C1 segment of cervical spinal cord (tissue), 14 donors: ENCODE data around the gene MIPOL1.
"Not testable (repeated sequence)": the region's sequence is repeated elsewhere in the genome, so short reads cannot be mapped to it uniquely, and the experiment has no call there.

Experiments used
- DNase-seq, 14 donors: peaks; one replicate each; lab custom pipeline; 2025; lab: John Stamatoyannopoulos, UW

The MIPOL1 gene

DNA sequence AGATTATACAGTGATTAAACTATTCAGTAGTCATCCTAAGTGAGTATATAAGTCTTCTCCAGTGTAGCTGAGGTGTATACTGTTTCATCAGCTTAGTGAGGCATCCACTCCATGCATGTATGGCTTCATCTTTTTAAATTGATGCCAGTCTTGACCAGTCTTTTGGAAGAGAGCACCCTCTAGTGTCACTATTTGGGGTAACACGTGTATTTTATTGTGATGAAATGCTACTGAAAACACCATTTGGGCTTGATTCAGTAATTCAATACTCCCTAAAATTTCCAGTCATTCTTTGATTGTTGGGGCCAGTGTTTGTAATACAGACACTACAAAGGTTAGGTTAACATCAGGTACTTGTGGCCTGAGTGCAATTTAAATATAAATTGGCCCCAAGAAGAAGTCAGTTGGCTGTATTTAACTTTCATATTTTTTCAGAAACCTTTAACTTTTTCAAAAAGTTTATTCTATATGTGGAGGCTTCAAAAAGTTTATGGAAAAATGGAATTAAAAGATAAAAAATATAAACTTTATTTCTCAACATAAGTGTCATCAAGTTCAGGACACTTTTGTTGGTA lies 35.3 kb downstream of the MIPOL1 start:
- DNase-seq: no peak

DNA sequence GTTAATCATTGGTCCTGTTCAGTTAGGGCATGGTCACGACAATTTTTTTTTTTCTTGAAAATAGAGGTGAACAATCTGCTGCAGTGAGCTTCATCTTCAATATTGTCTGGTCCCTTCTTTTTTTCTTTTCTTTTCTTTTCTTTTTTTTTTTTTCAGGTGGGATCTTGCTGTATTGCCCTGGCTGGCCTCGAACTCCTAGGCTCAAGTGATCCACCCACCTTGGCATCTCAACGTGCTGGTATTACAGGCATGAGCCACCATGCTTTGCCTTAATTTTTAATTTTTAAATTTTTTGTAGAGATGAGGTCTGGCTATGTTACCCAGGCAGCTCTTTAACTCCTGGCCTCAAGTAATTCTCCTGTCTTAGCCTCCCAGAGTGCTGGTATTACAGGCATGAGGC lies 36.5 kb downstream of the MIPOL1 start:
- no peak for DNase-seq

DNA sequence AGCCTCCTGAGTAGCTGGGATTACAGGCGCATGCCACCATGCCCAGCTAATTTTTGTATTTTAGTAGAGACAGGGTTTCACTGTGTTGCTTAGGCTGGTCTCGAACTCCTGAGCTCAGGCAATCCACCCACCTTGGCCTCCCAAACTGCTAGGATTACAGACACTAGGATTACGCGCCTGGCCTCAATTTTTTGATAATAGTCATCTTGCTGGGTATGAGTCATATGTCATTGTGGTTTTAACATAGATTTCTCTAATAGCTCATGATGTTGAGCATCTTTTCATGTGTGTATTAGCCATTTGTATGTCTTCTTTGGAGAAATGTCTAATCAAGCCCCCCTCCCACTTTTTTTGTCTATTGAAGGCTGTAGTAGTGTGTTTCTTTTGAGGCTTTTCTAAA lies 38.3 kb downstream of the MIPOL1 start:
- DNase-seq: not testable (repeated sequence)

DNA sequence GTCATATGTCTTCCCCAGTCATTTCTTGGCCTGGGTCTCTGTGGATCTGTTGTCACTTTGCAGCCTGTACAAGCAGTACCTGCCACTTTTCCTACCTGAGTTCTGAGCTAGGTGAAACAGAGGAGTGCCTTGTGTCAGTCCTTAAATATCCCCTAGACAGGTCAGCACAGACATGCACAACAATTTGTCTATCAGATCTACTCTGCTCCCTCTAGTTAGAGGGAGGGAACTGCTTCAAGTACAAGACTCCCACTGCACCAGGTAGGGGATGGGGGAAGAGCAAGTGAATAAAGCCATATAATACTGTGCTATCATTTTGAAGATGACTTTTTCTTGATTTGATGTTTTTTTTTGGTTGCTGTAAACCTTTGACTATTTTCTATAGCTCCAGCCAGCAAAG lies 39.4 kb downstream of the MIPOL1 start:
- DNase-seq: no peak

DNA sequence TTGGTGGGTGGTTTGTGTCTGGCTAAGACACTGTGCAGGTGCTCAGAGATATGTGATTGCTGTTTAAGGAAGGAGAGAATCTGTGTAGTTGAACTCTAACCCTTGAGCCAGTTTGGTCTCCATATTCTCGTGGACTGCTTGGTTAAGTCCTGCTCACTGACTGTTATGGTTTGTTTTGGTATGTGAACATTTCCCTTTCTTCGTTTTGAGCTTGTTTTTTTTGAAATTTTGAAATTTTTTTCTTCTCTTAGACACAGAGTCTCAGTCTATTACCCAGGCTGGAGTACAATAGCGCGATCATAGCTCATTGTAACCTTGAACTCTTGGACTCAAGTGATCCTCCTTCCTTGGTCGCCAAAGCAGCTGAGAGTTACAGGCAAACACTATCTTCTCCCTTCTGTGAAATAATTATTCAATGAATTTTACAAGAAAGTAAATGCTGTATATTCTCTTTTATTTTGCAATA lies 40.0 kb downstream of the MIPOL1 start:
- DNase-seq: no peak

DNA sequence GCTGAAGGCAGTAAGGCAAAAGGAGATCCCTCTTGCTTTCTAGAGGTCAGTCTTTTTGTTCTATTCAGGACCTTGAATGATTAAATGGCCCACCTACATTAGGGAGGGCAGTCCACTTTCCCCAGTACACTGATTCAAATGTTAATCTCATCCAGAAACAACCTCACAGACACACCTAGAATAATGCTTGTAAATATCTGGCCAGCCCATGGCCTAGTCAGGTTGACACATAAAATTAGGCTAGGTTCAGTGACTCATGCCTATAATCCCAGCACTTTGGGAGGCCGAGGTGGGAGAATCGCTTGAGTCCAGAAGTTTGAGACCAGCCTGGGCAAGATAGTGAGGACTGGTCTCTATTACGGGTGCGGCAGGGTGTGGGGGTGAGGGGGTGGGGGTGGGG lies 43.5 kb downstream of the MIPOL1 start:
- DNase-seq: no peak

DNA sequence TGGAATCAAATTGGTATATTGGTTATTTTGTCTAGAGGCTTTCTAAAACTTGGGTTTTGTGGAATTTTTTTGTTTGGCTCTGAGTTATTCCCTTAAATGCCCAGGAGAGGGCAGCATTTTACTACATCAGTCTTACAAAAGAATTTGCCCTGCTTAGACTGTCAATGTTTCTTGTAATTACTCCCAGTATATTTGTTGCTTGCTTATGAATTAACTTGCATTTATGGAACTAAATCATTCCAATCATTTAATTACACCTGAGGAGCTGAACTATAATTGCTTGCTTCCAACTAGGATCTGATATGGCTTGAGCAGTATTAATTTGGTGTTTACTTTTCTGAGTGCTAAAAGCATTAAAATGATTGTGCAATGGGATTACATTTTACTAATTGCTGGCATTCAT lies 48.7 kb downstream of the MIPOL1 start:
- no peak for DNase-seq

DNA sequence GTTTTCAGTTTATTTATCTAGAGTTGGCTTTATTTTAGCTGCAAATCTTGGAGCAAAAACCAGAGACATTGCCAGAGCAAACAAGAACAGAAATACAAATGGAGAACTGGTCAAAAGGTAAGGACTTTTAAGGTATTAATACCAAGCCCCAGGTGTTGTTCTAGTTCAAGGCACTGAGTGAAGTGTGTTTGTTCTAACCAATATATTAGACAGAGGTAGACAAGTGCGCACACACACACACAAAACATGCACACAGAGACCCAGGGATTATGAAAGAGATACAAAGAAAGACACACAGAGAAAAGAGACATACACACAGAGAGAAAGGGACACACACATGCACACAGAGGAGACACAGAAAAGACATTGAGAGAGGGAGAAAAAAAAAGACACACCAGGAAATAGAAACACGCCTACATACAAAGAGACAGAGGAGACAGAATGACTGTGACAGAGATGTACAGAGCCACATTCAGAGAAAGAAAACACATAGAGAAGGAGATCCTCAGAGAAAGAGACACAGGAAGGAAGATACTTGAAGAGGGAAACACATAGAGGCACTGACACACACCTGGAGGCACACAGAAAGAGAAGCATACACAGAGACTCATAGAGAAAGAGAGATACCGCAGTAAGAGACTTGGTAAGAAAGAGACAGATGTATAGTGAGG lies 50.2 kb downstream of the MIPOL1 start:
- no peak for DNase-seq

DNA sequence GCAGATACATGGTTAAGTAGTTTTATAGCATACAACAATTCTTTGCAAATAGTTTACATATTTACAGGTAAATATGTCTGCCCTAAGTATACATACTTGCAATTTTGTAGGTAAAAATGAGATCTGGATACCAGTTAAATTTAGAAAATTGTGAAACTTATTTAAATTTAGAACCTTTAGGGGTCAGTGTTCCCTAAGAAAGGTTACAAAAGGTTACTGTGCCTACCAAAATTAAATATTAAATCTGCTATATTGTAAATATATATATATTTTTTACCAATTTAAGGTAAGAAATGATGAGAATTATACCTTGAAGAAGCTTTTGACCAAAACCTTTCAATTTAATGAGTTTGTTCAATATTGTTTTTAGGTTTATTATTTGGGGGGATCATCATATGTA lies 54.0 kb downstream of the MIPOL1 start:
- DNase-seq: no peak

DNA sequence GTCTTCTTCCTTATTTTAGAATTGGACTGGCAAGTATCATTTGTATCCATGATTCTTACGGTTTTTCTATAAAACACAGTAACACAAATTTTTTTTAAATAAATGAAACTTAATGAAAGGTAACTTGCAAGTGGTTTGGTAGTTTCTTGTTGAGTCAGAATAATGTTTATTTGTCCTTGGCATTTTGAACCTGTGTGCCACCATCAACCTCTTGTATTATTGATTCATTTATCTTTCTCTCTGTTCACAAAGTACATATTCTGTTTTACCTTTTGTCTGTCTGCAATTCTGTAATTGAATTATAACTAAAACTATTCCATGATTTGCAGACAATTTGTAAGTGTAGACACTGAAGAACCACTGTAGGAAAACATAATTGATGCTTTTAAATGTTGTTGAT lies 54.7 kb downstream of the MIPOL1 start:
- DNase-seq: no peak

DNA sequence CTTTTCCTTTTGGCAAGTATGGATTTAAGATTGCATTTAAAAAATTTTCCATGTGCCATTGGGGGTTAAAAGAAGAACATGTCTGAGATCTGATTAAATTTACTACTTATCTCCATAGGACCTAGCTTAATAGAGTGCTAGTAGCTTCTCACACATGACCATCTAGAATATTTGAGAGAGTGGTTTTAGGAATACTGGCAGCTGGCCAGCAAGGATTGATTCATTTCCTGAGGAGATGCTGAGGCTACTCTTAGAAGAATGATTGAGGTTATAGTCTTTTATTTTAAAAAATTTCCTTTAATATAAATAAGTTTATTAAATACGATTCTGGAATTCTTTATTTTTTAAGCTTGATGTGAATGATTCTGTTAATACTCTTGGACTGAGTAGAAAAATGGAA lies 56.2 kb downstream of the MIPOL1 start:
- DNase-seq: no peak

DNA sequence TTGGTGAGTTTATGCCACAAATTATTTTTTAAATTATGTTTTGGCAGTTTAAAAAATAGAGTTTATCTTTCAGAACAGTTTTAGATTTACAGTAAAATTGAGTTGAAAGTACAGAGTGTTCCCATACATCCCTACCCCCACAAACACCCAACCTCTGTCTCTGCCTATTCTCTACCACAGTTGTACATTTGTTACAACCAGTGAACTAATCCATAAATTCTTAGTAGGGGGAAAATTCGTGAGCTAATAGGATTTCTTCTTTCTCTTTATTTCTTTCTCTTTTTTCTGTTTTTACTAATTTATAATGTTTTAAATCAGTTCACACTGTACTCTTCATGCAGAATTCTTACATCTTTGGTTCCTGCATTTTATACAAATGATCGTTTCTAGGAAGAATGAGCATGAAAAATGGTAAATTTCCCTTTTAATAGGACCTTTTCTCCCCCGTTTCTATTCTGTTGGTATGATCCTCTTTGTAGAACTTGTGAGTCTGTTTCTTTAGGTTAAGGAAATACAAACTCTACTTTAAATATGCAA lies 56.7 kb downstream of the MIPOL1 start:
- no peak for DNase-seq

DNA sequence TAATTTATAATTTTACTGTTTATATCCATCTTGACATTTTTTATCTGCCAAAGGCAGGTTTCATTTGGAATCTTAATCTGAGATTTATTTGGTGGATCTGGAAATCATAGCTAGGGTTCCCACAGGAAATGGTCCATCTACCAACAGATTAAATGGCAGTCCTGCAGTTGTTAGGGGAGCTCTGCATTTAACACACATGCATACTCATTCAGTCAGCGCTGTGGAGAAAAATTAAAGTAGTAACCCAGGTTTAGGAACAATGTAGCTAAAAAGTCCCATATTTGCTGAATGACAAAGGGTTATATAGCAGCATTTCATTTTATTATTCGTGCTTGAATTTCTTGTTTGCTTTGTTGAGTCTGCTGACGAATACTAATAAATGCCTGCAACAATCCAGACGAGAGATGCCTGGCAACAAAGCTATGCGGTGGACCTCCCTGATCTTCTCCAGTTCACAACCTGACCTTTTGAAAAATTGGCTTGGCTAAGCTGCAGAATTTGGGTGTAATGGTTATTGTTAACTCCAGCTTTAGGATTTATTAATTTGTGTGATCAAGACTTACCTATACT lies 59.8 kb downstream of the MIPOL1 start:
- no peak for DNase-seq

DNA sequence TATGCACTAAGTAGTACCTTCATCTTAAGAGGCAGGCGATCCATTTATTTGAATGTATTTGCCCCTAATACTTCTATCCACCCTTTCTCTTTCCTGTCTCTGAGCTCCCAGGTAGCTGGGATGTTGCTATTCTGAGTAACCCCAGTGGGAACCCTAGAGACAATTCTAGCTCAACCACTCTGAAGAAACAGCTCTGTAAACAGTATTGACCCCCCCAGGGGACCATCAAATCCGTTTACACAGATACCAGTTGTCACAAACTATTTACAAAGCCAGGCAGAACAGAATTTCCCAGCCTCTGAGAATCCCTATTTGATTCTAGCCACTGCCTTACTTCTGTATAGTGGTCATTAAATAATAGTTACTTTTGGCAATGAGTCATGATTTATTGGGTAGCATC lies 64.9 kb downstream of the MIPOL1 start:
- DNase-seq: no peak

DNA sequence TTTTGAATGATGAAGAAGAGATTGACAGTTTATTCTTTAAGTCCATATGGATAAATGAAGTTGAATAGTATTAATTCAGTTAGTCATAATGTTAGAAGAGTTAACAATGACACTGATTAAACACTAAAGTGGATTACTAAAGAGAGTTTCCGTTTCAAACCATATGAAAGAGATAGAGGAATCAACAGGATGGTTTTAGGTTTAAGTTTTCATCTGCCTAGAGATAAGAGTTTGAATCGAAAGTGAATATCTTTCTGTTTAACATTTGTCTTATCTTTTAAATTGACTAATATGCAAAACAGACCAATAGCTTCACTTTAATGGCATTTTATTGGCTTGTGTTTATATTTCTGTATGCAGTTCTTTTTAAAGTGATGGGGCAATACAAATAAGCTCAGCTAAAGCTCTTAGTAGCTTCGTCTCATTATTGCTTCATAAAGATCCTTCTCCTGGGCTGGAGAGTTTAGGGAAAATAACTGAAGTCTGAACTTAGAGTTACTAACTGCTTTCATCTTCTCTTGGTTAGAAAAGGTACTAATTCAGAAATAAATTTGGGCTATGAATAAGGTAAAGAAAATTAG lies 66.0 kb downstream of the MIPOL1 start:
- DNase-seq: no peak

DNA sequence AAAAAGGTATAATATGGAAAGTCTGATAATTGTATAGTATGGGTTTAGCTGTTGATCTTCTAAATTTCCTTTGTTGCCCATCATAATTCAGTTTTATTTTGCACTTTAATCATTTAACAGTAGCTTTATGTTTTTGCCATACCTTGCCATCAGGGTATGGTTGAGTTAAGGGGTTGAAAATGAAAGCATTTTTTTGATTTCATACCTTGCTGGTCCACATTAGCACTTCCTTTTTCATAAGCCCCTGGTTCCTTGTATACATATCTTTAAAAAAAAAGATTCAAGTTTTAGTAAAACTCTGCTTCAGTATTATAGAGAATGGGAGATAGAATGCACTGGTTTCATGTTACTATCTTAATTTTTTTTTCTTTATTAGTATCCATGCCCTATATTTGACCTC lies 71.1 kb downstream of the MIPOL1 start:
- DNase-seq: no peak

DNA sequence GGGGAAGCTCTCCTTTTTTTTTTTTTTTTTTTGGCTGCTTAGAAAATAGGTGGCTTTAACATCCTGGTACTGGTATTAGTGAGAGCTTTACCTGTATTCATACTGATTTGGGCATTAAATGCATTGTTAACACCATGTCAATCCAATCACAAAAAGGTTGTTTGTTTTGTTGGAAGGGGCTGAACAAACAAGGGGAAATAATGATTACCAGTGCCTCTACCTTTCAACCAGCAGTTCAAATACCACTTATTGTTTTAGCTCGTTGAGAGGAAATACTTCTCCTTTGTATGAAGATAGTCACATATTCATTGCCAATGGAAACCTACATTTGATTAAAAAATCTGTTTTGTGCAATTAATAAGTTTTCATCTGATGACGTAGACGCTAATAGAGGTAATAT lies 72.9 kb downstream of the MIPOL1 start:
- no peak for DNase-seq

DNA sequence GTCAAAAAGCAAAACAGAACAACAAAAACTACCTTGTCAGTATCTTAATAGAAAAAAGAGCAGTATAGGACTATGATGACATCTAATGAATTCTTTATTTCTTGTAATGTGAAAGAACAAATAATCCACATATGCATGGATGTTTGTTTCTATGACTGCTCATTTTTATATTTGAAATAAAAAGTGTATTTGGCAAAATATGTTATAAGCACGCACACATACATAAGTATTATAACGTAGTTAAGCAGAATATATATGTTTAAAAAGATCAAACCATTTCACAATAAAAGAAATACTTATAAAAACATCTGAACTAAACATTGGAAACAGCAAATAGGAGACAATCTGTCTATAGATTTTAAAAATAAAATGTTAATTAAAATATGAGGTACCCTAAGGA lies 74.8 kb downstream of the MIPOL1 start:
- no peak for DNase-seq

DNA sequence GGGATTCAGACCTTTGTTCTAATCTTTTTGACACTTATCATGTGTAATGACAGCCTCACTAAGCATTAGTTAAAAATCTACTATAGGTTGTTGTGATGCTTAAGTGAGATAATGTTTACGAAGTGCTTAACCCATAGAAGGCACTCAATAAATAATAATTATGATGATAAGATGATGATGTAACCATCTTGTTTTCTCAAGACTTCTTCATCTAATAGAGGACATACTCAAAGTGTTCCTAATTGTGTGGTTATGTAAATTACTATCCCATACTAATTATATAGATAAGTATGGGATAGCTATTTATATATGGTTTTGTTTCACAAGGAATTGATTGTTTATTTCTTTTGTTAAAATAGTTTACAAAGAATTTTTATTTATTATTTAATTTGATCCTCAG lies 76.9 kb downstream of the MIPOL1 start:
- no peak for DNase-seq

DNA sequence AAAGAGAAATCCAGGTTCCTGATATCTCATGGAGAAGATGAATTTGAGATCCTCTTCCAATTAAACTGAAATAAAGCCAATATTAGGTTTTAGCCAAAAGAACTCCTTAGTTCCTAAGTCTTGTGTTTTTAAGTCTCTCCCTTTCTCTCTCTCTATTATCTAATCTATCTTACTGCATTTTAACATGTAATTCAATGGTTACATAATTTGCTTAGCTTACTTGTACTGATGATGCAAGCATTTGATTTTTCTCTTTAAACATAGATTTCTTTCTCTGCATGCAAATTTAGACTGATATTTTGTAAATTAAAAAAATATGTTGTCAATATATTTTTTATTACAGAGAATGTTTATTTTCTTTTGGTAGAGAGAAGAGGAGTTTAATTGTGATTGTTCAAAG lies 78.2 kb downstream of the MIPOL1 start:
- DNase-seq: no peak

DNA sequence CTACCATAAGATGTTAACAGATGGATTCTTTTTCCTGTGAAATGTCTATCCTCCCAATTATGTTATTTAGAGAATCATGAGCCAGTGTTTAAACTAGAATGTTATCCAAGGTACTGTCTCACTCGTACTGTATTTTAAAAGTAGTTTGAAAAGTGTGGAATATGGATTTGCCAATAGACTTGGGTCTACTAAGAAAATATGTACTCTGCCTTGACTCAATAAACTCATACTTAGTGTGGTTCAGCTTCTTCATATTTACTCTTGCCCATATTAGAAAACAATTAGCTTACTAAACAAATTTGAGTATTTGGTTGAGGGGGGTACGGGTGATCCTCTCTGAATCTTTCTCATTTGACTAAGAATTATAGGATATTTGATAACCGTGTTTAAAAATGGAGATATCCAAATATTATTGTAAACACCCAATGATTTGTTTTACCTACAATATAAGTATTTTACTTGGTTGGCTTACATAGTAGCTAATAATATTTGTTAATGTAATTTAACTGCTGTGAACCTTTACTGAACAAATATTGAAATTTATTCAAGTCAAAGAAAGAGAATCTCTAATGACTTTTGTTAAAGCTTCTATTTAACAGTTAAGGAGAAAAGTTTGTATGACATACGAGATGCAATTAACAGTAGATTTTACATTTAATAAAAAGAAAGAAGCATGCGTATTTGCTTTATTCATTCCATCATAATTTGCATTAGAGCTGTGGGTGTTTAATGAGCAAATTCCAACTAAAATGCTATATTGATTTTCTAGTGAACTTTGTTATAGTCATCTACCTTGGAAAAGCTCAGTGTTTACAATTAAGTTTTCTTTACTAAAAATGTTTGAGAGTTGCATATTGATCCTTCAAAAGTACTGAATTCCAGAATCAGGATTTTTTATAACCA lies 81.2 kb downstream of the MIPOL1 start:
- no peak for DNase-seq

DNA sequence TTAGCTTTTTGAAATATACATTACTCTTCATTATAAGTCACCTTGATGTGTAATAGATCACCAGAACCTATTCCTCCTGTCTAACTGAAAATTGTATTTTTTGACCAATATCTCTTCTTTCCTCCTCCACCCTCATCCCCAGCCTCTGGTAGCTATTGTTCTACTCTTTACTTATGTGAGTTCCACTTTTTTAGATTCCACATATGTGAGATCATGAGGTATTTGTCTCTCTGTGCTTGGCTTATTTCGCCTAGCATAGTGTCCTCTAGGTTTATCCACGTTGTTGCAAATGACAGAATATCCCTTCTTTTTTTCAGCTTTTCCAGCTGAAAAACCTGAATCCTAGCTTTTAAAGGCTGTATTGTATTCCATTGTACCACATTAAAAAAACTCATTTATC lies 82.1 kb downstream of the MIPOL1 start:
- DNase-seq: no peak
